ENCODE results near the gene HDC. TPM values are rescaled to one million over a fixed set of nuclear protein-coding genes. Genes with fewer than 3 reads are reported as not detected.

Gene HDC
- total and polyA plus RNA-seq, 7 donors, result 0.16 to 2.4 (median 1.2) TPM; not detected in 1

- TF ChIP-seq EP300 (IDR thresholded peaks at IDR 0.05) (no peak), POLR2A (IDR thresholded peaks at IDR 0.05) (no peak), CTCF (IDR thresholded peaks at IDR 0.05) (no peak), POLR2AphosphoS5 (IDR thresholded peaks at IDR 0.05) (no peak)
- WGBS, 2 donors, result 99 to 100% methylated on average over 1 of the region's 1 CpG
- intact Hi-C loops (cut with DNase I), result no loop called here
- DNase-seq, result no peak
- no peaks in the 10 kb centered on the region for H3K9me3 ChIP-seq
- H3K27ac ChIP-seq, result no peak overlapping the region
- peaks cover 0 to 3% (median 0%) of the 10 kb centered on the region in 4 donors for H3K4me1 ChIP-seq
- no peak overlapping the region for H3K4me3 ChIP-seq
- H3K36me3 ChIP-seq, result no peaks in the 10 kb centered on the region
- no peaks in the 10 kb centered on the region for H3K27me3 ChIP-seq
These were observed 21.4 kb downstream of the HDC start for GRCh38 chr15:50244153-50244552.

DNA sequence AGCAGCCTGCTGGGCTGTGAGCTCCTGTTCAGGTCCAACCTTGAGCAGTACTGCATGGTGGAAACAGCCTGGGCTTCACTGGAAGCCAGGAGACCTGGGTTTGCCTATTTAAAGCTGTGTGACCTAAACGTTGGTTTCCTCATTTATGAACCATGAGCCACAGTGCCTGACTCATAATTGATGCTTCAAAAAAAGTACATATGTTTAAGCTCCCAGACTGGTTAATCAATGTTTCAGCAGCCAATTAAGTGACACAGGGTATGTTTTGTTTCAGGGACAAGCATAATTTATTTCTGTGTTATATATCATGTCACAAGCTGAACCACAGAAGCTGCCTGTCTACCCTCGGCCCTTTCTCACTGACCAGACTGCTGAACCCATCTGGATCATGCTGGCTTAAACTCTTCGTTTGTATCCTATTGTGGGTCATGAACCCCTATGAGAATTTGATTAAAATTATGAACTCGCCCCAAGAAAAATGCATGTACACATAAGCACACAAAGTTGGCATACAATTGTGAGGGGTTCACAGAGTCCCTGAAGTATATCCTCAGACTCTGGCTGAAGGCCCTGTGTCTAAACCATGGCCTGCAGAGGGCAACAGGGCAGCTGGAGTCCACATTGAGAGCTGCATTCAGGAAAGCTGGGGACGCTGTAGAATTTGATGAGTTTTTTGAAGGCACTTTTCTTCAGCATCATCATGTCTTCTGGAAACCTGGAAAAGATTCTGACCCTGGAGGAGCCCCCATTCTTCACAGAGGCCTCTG, 23.7 kb downstream of the HDC start:
- Histone ChIP-seq H3K4me1 (no peaks in the 10 kb centered on the region), H3K27me3 (no peaks in the 10 kb centered on the region), H3K27ac (no peak overlapping the region), H3K9me3 (no peaks in the 10 kb centered on the region), H3K36me3 (no peaks in the 10 kb centered on the region), H3K4me3 (no peak overlapping the region)
- TF ChIP-seq EP300 (IDR thresholded peaks at IDR 0.05) (no peak), POLR2AphosphoS5 (IDR thresholded peaks at IDR 0.05) (no peak), CTCF (IDR thresholded peaks at IDR 0.05) (no peak), POLR2A (IDR thresholded peaks at IDR 0.05) (no peak)
- WGBS, 2 donors, result 74 to 78% methylated on average over 5 of the region's 5 CpGs
- intact Hi-C loops (cut with DNase I), result no loop called here
- DNase-seq, result no peak

DNA sequence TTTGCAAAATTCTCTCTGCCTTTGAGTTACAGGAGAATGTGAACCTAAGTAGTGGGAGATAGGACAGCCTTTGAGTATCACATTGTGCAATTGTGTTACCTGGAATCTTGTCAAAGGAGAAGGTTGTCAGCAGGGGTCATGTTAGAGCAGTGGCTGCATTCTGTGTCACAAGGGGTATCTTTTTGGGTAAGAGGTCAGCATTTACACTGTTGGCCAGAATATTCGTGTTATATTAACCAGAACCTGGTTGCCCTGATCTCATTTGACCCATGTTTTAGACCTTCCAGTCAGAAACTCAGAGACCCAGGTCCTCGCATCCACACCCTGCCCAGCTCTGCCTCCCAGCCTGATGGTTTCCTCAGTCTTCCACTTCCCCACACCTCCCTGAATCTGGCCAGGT, 27.3 kb downstream of the HDC start:
- H3K36me3 ChIP-seq, result no peaks in the 10 kb centered on the region
- TF ChIP-seq CTCF (IDR thresholded peaks at IDR 0.05) (no peak), EP300 (IDR thresholded peaks at IDR 0.05) (no peak), POLR2AphosphoS5 (IDR thresholded peaks at IDR 0.05) (no peak), POLR2A (IDR thresholded peaks at IDR 0.05) (no peak)
- no peaks in the 10 kb centered on the region for H3K9me3 ChIP-seq
- H3K4me3 ChIP-seq, result no peak overlapping the region
- intact Hi-C loops (cut with DNase I), result no loop called here
- no peak overlapping the region for H3K27ac ChIP-seq
- 90 to 91% methylated on average over 2 of the region's 2 CpGs for WGBS, 2 donors
- DNase-seq, result no peak
- H3K4me1 ChIP-seq, result no peaks in the 10 kb centered on the region
- no peaks in the 10 kb centered on the region for H3K27me3 ChIP-seq

- Histone ChIP-seq H3K36me3 (no peaks in the 10 kb centered on the region), H3K27me3 (no peaks in the 10 kb centered on the region), H3K4me1 (no peaks in the 10 kb centered on the region), H3K4me3 (no peak overlapping the region), H3K9me3 (no peaks in the 10 kb centered on the region), H3K27ac (no peak overlapping the region)
- WGBS, 2 donors, result 96% methylated on average over 9 of the region's 9 CpGs
- intact Hi-C loops (cut with DNase I), result no loop called here
- TF ChIP-seq POLR2A (IDR thresholded peaks at IDR 0.05) (no peak), POLR2AphosphoS5 (IDR thresholded peaks at IDR 0.05) (no peak), EP300 (IDR thresholded peaks at IDR 0.05) (no peak)
- DNase-seq, result no peak
These were observed 29.1 kb downstream of the HDC start for GRCh38 chr15:50236433-50236832.

DNA sequence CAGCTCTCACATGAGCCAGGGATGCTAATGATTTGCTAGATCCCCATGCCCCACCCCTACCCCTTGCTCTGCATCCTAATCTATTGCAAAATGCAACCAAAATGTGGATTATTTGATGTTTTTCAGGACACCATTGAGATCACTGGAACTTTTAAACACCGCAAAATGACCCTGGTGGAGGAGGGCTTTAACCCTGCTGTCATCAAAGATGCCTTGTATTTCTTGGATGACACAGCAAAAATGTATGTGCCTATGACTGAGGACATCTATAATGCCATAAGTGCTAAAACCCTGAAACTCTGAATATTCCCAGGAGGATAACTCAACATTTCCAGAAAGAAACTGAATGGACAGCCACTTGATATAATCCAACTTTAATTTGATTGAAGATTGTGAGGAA, 29.7 kb downstream of the HDC start:
- no peaks in the 10 kb centered on the region for H3K9me3 ChIP-seq
- H3K36me3 ChIP-seq, result no peaks in the 10 kb centered on the region
- H3K27me3 ChIP-seq, result no peaks in the 10 kb centered on the region
- no peak overlapping the region for H3K27ac ChIP-seq
- H3K4me3 ChIP-seq, result no peak overlapping the region
- H3K4me1 ChIP-seq, result no peaks in the 10 kb centered on the region
- TF ChIP-seq EP300 (IDR thresholded peaks at IDR 0.05) (no peak), CTCF (IDR thresholded peaks at IDR 0.05) (no peak), POLR2AphosphoS5 (IDR thresholded peaks at IDR 0.05) (no peak), POLR2A (IDR thresholded peaks at IDR 0.05) (no peak)
- WGBS, 2 donors, result 91 to 94% methylated on average over 1 of the region's 1 CpG
- intact Hi-C loops (cut with DNase I), result no loop called here
- DNase-seq, result no peak

Data from sigmoid colon (tissue), 7 donors.